Type B pancreatic cell (in vitro differentiated cells): ENCODE data around the gene KIF26A. TPM values are rescaled to one million over a fixed set of nuclear protein-coding genes. Genes with fewer than 3 reads are reported as not detected.

Experiments used
- DNase-seq: peaks from one replicate; pipeline ENCODE4 v3.0.0; 2021; ENCODE audit warnings: mixed read lengths; ENCODE audit not compliant: unreplicated experiment; ENCODE audit errors: extremely low spot score
- H3K27ac Mint-ChIP-seq: 2 replicates; pipeline ENCODE4 v1.8.0; 2021; ENCODE audit warnings: mild to moderate bottlenecking, mixed read lengths
- H3K27me3 Mint-ChIP-seq: 2 replicates; pipeline ENCODE4 v1.8.0; 2021; ENCODE audit warnings: mixed read lengths
- H3K36me3 Mint-ChIP-seq: 2 replicates; pipeline ENCODE4 v1.8.0; 2021; ENCODE audit warnings: mixed read lengths
- H3K4me1 Mint-ChIP-seq: one replicate; pipeline ENCODE4 v1.8.0; 2021; ENCODE audit warnings: mixed read lengths; ENCODE audit not compliant: unreplicated experiment
- H3K4me3 Mint-ChIP-seq: 2 replicates; pipeline ENCODE4 v1.8.0; 2021; ENCODE audit warnings: mild to moderate bottlenecking, mixed read lengths
- H3K9me3 Mint-ChIP-seq: 2 replicates; pipeline ENCODE4 v1.8.0; 2021; ENCODE audit warnings: mixed read lengths
- CTCF ChIP-seq: fragments of 200-600 bp; sonication (generic); conservative IDR thresholded peaks from 2 replicates; pipeline ENCODE4 v1.5.0; 2021; ENCODE audit warnings: antibody characterized with exemption, mild to moderate bottlenecking
- total RNA-seq: library from RNA; stranded (reverse); gene quantifications from 2 replicates; pipeline ENCODE4 v1.2.1, GENCODE V29; 2021; ENCODE audit warnings: low replicate concordance

The KIF26A gene
- total RNA-seq, 1 donor from 2014 or later = 23.4 TPM

DNA sequence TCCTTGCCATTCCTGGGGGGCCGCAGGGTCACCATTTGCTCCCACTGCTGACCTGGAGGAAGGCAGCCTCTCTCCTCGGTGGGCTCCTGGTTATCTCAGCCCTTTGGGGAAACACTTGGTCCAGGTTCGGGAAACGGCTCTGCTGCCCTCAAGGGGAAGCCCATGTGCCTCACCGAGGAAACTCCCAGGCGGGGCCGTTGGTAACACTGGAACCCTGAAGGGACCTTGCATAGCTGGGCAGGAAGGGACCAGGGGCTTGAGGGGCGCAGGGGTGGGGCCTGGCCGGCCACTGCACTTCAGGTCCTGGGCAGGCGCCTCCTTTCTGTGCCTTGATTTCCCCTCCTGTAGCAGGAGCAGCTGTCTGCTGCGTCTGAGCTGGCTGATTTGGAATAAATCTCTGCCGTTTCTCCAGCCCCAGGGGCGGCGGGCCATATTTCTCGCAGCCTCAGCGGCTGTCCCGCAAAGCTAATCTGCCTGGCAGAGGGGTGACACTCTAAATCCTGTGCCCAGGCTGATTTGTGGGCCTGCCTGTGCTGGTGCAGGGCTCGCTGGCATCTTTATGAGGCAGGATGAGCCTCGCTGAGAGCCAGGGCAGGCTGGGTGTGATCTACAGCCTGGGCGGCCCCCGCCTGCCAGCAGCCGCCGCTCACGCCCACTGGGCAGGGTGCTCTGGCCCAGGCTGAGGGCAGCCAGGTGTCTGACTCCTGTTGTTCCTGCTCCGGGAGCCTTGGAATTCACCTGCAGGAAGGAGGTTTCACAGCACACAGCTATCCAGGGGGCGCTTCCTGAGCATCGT is 49.7 kb downstream of the KIF26A start:
- H3K27me3 Mint-ChIP-seq = peaks cover 3% of the 10 kb centered on the region
- DNase-seq = no peak
- no peak overlapping the region for H3K4me3 Mint-ChIP-seq
- no peak for TF ChIP-seq CTCF
- no peaks in the 10 kb centered on the region for H3K9me3 Mint-ChIP-seq
- no peaks in the 10 kb centered on the region for H3K36me3 Mint-ChIP-seq
- H3K4me1 Mint-ChIP-seq = peaks cover 7% of the 10 kb centered on the region
- H3K27ac Mint-ChIP-seq = no peak overlapping the region

GRCh38 chr14:104188727-104189400 is 50.5 kb downstream of the KIF26A start:
- Mint-ChIP-seq H3K9me3 (no peaks in the 10 kb centered on the region), H3K27ac (no peak overlapping the region), H3K4me3 (no peak overlapping the region), H3K36me3 (no peaks in the 10 kb centered on the region), H3K4me1 (peaks cover 7% of the 10 kb centered on the region), H3K27me3 (peaks cover 3% of the 10 kb centered on the region)
- no peak for DNase-seq
- no peak for TF ChIP-seq CTCF

DNA sequence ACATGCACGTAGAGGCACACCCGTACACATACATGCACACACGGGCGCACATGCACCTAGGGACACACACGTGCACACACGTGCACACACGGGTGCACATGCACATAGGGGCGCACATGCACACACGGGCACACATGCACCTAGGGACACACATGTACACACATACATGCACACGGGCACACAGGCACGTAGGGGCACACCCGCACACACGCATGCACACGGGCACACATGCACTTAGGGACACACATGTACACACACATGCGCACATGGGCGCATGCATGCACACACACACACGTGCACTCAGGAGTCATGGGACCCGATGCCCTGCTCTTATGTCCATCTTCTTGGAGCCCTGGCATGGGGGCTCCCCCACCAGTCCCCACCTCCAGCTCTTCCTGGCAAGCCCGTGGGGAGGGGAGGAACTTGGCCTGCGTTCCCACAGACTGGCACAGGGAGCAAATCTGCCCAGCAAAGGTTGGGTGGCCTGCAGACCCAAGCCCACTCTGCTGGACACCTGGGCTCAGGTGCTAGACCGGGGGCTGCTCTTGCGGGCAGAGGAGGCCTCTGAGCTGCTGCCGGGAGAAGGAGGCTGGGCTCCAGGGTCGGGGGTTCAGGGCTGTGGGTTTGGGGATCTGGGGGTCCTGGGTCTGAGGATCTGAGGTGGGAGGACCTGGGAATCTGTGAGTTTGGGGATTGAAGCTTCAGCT is 51.4 kb downstream of the KIF26A start:
- Mint-ChIP-seq H3K27me3 (peaks cover 6% of the 10 kb centered on the region), H3K36me3 (no peaks in the 10 kb centered on the region), H3K4me3 (no peak overlapping the region), H3K27ac (no peak overlapping the region), H3K4me1 (peaks cover 3% of the 10 kb centered on the region), H3K9me3 (no peaks in the 10 kb centered on the region)
- TF ChIP-seq CTCF = no peak
- DNase-seq = no peak

DNA sequence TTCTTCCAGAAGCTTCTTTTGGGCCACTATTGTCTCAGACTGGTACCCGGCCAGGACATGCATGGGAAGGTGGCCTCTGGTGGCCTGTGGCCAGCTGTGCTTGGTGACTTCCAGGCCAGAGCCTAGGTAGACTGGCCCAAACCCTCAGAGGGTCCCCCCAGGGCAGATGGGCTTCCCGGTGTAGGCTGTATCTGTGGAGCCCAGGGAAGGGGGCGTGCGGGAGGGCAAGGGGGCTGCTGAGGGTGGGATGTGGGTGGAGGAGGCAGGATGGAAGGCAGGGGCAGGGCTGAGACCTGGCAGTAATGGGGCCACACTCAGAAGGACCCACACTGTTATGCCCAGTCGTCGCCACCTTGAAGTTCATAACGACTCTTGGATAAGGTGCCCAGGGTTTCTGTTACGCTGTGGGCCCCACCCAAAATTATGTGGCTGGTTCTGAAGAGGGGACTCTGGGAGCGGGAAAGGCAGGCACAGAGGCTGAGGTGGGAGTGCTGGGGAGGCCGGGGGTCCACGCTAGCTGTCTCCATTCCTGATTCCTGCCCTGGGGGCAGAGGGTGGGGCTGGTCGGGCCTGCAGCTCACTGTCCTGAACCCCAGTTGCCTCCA is 52.1 kb downstream of the KIF26A start:
- DNase-seq = no peak
- H3K4me1 Mint-ChIP-seq = peaks cover 4% of the 10 kb centered on the region
- peaks cover 6% of the 10 kb centered on the region for H3K27me3 Mint-ChIP-seq
- TF ChIP-seq CTCF = no peak
- no peaks in the 10 kb centered on the region for H3K9me3 Mint-ChIP-seq
- H3K27ac Mint-ChIP-seq = no peak overlapping the region
- H3K36me3 Mint-ChIP-seq = no peaks in the 10 kb centered on the region
- no peak overlapping the region for H3K4me3 Mint-ChIP-seq

- no peak overlapping the region for H3K27ac Mint-ChIP-seq
- peaks cover 12% of the 10 kb centered on the region for H3K4me1 Mint-ChIP-seq
- no peak for TF ChIP-seq CTCF
- H3K4me3 Mint-ChIP-seq = no peak overlapping the region
- no peak for DNase-seq
- H3K27me3 Mint-ChIP-seq = peaks cover 13% of the 10 kb centered on the region
- no peaks in the 10 kb centered on the region for H3K36me3 Mint-ChIP-seq
- H3K9me3 Mint-ChIP-seq = no peaks in the 10 kb centered on the region
Measured at GRCh38 chr14:104191409-104191997, 53.1 kb downstream of the KIF26A start.
